Small intestine (tissue), 7 donors: ENCODE data around the gene CDK18. TPM values are rescaled to one million over a fixed set of nuclear protein-coding genes. Genes with fewer than 3 reads are reported as not detected.
"Not testable (repeated sequence)": the region's sequence is repeated elsewhere in the genome, so short reads cannot be mapped to it uniquely, and the experiment has no call there.

ENCODE experiments used
- DNase-seq, 2 donors: peaks; one replicate each; pipeline versions ENCODE4 v3.0.0 to v3.0.0-alpha.2; 2013
- FAIRE-seq: peaks from 2 replicates; lab custom pipeline; 2012; peaks lifted over from hg19 to GRCh38; lab: Jason Lieb, UNC
- H3K27ac ChIP-seq, 3 donors: one replicate each; pipeline ENCODE4 v1.5.1; 2013; ENCODE audit warnings: low read length in 2 of 3, mild to moderate bottlenecking in 2 of 3, control low read depth in 1 of 3, inconsistent platforms in 1 of 3, low read depth in 1 of 3, moderate library complexity in 1 of 3
- H3K27me3 ChIP-seq, 3 donors: one replicate each; pipeline ENCODE4 v1.6.1; 2013; ENCODE audit warnings: low read length in 3 of 3, inconsistent platforms in 1 of 3; ENCODE audit not compliant: control insufficient read depth in 3 of 3, insufficient read depth in 3 of 3
- H3K36me3 ChIP-seq, 3 donors: one replicate each; pipeline ENCODE4 v1.6.1; 2013; ENCODE audit warnings: low read length in 3 of 3, inconsistent platforms in 1 of 3, low read depth in 1 of 3, mild to moderate bottlenecking in 1 of 3, moderate library complexity in 1 of 3; ENCODE audit not compliant: control insufficient read depth in 3 of 3, insufficient read depth in 2 of 3
- H3K4me1 ChIP-seq, 3 donors: one replicate each; pipeline ENCODE4 v1.6.1; 2013; ENCODE audit warnings: low read length in 2 of 3, inconsistent platforms in 1 of 3, low read depth in 1 of 3, mild to moderate bottlenecking in 1 of 3, moderate library complexity in 1 of 3; ENCODE audit not compliant: control insufficient read depth in 3 of 3, insufficient read depth in 2 of 3
- H3K4me3 ChIP-seq, 3 donors: one replicate each; pipeline ENCODE4 v1.5.1; 2013; ENCODE audit warnings: low read length in 3 of 3, control low read depth in 1 of 3, inconsistent platforms in 1 of 3, low read depth in 1 of 3, mild to moderate bottlenecking in 1 of 3, moderate library complexity in 1 of 3
- H3K9me3 ChIP-seq, 2 donors: one replicate each; pipeline ENCODE4 v1.6.1; 2013; ENCODE audit warnings: low read depth in 1 of 2, low read length in 1 of 2; ENCODE audit not compliant: control insufficient read depth in 2 of 2, insufficient read depth in 1 of 2
- WGBS, 3 donors: extraction: QIAGEN DNeasy Blood & Tissue Kit; methylation state at CpG; one replicate each; pipeline ENCODE4 v1.1.7; 2013; 5-methylcytosine and 5-hydroxymethylcytosine counted together
- polyA plus RNA-seq, 4 donors: library from polyadenylated mRNA; stranded (reverse) in 3 of 4; unstranded in 1 of 4; fragments of 200-250 nt in 3 of 4; fragments of 120-200 nt in 1 of 4; gene quantifications; one replicate each; pipeline versions ENCODE4 v1.2.1 to v1.2.3, GENCODE V29; 2013
- donor health status: healthy with polysubstance abuse.
- donor health status: control.
- donor health status: control.
- donor health status: Bipolar disorder and iron deficiency.
- donor health status: healthy.

The CDK18 gene
- polyA plus RNA-seq, 4 donors: 32.7 to 62.4 (median 41.1) TPM

DNA sequence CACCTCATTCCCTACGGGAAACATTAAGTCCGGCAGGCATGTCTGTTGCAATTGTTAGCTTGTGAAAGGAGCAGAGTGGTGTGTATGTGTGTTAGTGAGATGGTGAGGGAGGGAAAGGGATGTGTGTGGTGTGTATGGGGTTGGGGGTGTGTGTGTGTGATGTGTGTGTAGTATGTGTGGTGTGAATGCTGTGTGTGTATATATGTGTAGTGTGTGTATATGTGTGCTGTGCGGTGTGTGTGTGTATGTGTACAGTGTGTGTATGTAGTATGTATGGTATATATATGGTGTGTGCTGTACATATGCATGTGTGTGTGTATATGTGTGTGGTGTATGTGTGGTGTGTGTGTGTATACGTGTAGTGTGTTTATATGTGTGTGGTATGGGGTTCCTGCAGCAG, 27.8 kb upstream of the CDK18 start:
- Histone ChIP-seq H3K4me3 (no peak overlapping the region), H3K27ac (no peak overlapping the region), H3K36me3 (no peaks in the 10 kb centered on the region), H3K9me3 (peaks cover 0 to 12% of the 10 kb centered on the region in 2 donors), H3K27me3 (peaks cover 0 to 23% (median 2%) of the 10 kb centered on the region in 3 donors), H3K4me1 (no peaks in the 10 kb centered on the region)
- DNase-seq (no peak), FAIRE-seq (no peak)
- WGBS, 3 donors: 95 to 100% (median 96%) methylated on average over 4 of the region's 4 CpGs

DNA sequence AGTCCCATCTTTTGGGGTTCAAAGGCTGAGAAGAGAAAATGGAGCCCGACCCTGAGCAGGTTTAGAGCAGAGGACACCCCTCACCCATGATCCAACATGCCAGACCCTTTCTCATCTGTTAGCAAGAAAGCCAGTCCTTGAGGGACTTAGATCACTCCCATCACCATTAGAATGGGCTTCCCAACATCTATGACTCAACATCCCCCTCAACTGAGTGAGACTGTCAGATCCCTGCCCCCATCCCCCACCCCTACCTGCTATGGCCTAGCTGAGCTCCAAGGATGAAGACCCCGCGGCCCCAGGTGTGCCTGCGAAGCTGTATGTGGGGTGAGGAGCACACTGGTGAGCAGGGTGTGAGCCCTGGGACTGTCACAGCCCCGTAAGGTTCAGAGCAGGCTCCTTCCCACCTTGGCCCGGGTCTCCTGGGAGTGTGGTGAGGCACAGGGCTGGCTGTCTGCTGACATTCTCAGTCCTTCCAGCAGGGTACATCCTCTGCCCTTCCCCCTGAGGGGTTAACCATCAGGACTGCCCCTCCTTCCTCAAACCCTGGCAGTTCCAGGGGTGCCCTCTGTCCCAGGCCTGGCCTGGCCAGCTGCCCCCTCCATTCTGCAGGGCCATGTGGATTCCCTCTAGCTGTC, 27.2 kb upstream of the CDK18 start:
- H3K9me3 ChIP-seq: peaks cover 0 to 12% of the 10 kb centered on the region in 2 donors
- no peak overlapping the region for H3K27ac ChIP-seq
- no peaks in the 10 kb centered on the region for H3K4me1 ChIP-seq
- no peaks in the 10 kb centered on the region for H3K36me3 ChIP-seq
- no peak for FAIRE-seq
- no peak for DNase-seq
- H3K27me3 ChIP-seq: peaks cover 0 to 29% (median 2%) of the 10 kb centered on the region in 3 donors
- no peak overlapping the region for H3K4me3 ChIP-seq
- 72 to 93% (median 77%) methylated on average over 5 to 6 of the region's 6 CpGs for WGBS, 3 donors

DNA sequence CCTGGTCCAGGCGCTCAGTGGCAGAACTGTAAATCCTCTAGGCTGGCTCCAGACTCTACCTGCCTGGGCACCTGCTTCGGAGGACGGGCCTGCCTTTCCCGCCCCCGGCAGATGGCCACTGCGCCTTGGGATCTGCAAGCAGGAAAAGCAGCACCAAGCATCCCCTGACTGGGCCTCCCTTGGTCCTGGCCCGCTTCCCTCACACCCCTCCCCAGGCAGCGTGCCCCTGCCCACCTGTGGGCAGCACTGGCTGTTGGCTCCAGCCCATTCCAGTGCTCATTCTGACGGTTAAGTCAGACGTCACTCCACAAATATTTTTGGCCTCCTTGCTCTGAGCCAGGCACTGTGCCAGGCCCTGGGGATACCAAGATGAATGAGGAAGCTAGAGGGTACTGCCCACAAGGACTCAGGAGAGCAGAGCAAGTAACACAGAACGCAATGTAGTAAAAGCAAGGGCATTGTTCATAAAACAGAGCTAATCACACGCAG, 26.7 kb upstream of the CDK18 start:
- 21 to 54% (median 36%) methylated on average over 12 of the region's 12 CpGs for WGBS, 3 donors
- DNase-seq: peak in 1 of 2 donors; percentile 52
- no peak overlapping the region for H3K4me3 ChIP-seq
- H3K27me3 ChIP-seq: peaks cover 0 to 31% (median 2%) of the 10 kb centered on the region in 3 donors
- no peak overlapping the region for H3K27ac ChIP-seq
- no peaks in the 10 kb centered on the region for H3K4me1 ChIP-seq
- no peak for FAIRE-seq
- peaks cover 0 to 12% of the 10 kb centered on the region in 2 donors for H3K9me3 ChIP-seq
- H3K36me3 ChIP-seq: no peaks in the 10 kb centered on the region

DNA sequence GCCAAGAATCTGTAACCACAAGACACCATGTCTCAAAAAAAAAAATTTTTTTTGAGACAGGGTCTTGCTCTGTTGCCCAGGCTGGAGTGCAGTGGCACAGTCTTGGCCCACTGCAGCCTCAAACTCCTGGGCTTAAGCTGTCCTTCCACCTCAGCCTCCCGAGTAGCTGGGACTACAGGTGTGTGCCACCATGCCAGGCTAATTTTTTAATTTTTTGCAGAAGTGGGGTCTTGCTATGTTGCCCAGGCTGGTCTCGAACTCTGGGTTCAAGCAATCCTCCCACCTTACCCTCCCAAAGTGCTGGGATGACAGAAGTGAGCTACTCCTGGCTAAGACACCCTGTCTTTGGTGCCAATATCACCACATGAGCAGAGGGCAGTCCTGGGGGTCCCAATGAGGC, 25.5 kb upstream of the CDK18 start:
- not testable (repeated sequence) for H3K27ac ChIP-seq, H3K4me3 ChIP-seq, DNase-seq, H3K36me3 ChIP-seq, H3K4me1 ChIP-seq, FAIRE-seq
- peaks cover 0 to 12% of the 10 kb centered on the region in 2 donors for H3K9me3 ChIP-seq
- H3K27me3 ChIP-seq: peaks cover 0 to 31% (median 4%) of the 10 kb centered on the region in 3 donors
- WGBS, 3 donors: 80 to 93% (median 91%) methylated on average over 2 of the region's 2 CpGs

DNA sequence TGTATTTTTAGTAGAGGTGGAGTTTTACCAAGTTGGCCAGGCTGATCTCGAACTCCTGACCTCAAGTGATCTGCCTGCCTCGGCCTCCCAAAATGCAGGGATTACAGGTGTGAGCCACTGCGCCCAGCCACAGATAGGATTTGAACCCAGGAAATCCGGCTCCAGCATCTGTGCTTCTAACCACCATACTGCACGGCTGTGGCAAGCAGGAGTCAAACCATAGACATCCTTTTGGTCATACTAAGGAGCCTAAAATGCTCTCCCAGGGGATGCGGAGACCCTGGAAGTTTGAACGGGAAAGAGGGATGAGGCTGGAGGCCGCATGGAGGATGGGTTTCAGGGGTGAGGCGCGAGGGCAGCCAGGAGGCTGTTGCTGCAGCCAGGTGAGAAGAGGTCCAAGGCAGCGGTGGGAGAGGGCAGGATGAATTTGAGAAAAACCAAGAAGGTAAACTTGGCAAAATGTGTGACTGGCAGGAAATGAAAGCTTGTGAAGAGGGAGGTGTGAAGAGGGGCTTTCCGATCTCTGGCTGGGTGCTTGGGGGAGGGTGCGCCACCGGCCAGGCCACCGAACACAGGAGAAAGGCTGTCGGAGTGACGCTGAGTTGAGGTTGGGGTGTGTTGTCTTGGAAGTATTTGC, 24.0 kb upstream of the CDK18 start:
- FAIRE-seq (no peak), DNase-seq (no peak)
- H3K9me3 ChIP-seq: peaks cover 0 to 2% of the 10 kb centered on the region in 2 donors
- H3K27me3 ChIP-seq: peaks cover 0 to 29% (median 4%) of the 10 kb centered on the region in 3 donors
- no peak overlapping the region for H3K4me3 ChIP-seq
- H3K36me3 ChIP-seq: no peaks in the 10 kb centered on the region
- 55 to 70% (median 66%) methylated on average over 13 to 17 of the region's 17 CpGs for WGBS, 3 donors
- peaks cover 0 to 4% (median 0%) of the 10 kb centered on the region in 3 donors for H3K4me1 ChIP-seq
- no peak overlapping the region for H3K27ac ChIP-seq

DNA sequence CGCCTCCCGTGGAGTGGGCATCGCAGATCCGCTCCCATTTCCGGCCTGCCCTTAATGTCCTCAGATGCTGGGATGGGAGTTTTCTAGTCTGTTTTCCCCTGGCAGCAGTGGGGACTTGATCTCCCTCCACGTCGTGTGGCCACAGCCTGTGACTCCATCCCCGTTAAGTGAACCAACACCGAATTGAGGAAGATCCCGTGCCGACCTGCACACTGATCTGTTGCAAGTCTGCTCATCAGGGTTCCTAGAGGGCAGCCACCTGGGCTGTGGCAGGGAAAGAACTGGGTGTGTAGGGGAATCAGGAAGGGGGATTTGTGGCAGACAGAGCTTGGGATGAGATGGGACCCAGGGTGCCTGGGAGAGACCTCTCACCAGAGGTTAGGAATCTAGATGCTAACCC, 23.3 kb upstream of the CDK18 start:
- FAIRE-seq (no peak), DNase-seq (no peak)
- Histone ChIP-seq H3K4me1 (peaks cover 0 to 8% (median 0%) of the 10 kb centered on the region in 3 donors), H3K4me3 (no peak overlapping the region), H3K9me3 (no peaks in the 10 kb centered on the region), H3K36me3 (no peaks in the 10 kb centered on the region), H3K27me3 (peaks cover 0 to 29% (median 4%) of the 10 kb centered on the region in 3 donors), H3K27ac (no peak overlapping the region)
- 47 to 66% (median 62%) methylated on average over 11 of the region's 11 CpGs for WGBS, 3 donors

DNA sequence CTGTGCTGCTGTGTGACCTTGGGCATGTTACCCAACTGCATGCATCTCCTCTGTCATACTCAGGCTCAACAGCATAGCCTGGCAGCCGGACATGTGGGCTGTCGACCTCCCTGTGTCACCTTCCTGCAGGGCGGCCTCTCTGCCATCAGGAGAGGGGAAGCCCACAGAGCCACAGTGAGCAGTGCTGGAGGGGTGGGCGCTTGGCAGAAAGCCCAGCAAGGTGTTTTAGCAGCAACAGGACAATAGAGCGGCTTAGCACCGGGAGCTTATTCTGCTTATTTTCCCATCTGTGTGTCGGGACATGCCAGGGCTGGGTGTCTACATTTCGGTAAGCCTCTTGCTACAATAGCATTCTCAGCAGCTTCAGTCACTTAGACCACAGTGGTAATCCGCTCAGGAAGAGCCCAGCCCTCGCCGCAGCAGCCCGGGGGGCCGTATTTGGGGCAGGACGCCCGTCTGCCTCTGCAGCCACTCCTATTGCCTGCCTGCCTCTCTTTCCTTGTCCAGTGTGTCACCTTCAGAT, 22.8 kb upstream of the CDK18 start:
- 54 to 73% (median 63%) methylated on average over 15 of the region's 15 CpGs for WGBS, 3 donors
- Histone ChIP-seq H3K27ac (no peak overlapping the region), H3K9me3 (no peaks in the 10 kb centered on the region), H3K4me1 (peaks cover 0 to 8% (median 0%) of the 10 kb centered on the region in 3 donors), H3K27me3 (peaks cover 0 to 29% (median 4%) of the 10 kb centered on the region in 3 donors), H3K4me3 (no peak overlapping the region), H3K36me3 (no peaks in the 10 kb centered on the region)
- no peak for DNase-seq
- FAIRE-seq: no peak

DNA sequence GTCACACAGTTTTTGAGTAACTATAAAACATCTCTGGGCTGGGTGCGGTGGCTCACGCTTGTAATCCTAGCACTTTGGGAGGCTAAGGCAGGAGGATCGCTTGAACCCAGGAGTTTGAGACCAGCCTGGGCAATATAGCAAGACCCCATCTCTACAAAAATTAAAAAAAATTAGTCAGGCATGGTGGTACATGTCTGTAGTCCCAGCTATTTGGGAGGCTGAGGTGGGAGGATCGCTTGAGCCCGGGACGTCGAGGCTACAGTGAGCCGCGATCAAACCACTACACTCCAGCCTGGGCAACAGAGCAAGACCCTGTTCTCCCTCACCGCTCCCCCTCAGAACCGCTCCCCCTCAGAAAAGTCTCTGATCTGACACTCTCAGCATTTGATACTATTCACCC, 21.9 kb upstream of the CDK18 start:
- H3K9me3 ChIP-seq, H3K27ac ChIP-seq, FAIRE-seq, H3K4me1 ChIP-seq, H3K4me3 ChIP-seq, H3K36me3 ChIP-seq, DNase-seq: not testable (repeated sequence)
- H3K27me3 ChIP-seq: peaks cover 0 to 29% (median 4%) of the 10 kb centered on the region in 3 donors
- 86 to 92% (median 91%) methylated on average over 11 of the region's 11 CpGs for WGBS, 3 donors
